ENCODE measurements around the gene SYT13.
A peak's percentile ranks its signal among the peaks of the same experiment; 100 is the strongest.

The SYT13 gene, protein sequence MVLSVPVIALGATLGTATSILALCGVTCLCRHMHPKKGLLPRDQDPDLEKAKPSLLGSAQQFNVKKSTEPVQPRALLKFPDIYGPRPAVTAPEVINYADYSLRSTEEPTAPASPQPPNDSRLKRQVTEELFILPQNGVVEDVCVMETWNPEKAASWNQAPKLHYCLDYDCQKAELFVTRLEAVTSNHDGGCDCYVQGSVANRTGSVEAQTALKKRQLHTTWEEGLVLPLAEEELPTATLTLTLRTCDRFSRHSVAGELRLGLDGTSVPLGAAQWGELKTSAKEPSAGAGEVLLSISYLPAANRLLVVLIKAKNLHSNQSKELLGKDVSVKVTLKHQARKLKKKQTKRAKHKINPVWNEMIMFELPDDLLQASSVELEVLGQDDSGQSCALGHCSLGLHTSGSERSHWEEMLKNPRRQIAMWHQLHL

DNA sequence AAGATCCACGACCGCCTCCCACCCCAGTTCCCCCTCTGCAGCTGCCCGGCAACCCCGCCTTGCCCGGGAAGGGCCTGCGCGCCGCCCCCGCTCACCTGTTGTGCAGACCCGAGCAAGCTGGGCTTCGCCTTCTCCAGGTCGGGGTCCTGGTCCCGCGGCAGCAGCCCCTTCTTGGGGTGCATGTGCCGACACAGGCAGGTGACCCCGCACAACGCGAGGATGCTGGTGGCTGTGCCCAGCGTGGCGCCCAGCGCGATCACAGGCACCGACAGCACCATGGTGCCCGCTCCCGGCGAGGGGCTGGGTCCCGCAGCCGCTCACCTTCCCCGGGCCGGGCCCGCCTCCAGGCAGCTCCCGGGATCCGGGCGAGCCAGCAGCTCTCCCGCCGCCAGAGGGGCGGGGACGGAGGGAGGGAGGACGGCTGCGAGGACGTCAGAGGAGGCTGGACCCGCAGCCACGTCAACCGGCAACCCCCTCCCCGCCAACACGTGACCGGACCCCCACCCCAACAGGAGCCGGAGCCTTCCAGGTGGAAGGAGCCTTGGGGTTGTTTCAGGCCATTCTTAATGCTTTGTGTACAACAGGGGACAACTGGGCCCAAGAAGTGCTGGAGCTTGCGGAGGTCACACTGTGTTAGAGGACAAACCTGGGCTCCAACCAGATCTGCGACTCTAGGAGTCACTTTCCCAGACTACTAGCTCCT lies at the start of gene SYT13:
Gene SYT13 (minus strand): TSS at position 412 of the 703 bp plus-strand sequence. CDS start 134 bp downstream, at position 278.
- no peak for DNase-seq

DNA sequence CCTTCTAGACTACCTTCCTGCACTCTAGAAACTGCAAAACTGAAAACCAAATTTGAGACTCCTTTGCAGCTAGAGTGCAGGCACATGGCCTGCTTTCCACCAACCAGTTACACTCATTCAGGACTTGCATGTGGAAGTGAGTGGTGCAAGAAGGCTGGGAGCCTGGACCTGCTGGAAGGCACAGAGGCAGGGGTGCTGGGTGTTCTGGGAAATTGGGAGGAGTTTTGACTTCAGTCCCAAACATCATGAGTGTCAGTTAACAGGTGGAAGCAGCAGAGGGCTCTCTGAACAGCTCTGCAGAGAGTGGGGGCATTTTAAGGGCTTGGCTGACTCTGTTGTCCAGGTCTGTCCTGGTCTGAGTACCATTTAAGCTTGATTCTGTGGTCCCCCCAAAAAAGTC lies 49.3 kb upstream of the SYT13 start:
- DNase-seq: no peak

DNA sequence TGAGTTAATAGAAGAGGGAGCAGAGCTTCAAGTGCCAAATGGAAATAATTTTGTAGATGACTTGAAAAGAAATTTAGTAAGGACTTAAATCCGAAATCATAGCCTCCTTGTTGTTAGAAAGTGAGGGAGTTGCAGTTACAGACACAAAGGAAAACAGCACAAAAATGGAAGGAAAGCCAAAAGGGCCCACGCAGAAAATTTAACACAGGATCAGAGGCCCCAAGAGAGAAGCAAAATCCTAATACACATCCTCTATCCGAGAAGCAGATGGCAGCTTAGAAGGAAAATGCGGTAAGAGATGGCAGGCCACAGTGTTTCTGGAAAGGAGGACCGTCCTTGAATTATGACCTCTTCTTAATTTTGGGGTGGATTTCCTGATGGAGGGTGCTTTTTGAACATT lies 48.7 kb upstream of the SYT13 start:
- DNase-seq: no peak

DNA sequence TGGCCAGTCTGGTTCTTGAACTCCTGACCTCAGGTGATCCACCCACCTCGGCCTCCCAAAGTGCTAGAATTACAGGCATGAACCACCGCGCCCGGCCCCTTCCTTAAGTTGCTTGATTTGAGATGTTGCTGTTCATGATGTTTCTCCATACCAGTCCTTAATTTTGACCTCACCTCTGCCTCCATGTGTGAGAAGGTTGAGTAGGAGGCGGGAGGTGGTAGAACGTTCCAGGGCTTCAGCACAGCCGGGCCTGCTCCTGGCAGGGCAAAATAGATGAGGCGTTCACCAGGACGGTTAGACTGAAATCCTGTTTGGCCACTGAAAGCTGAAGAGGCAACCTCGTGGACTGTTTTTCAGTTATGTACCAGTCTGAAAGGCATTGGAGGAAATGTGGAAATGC lies 48.3 kb upstream of the SYT13 start:
- no peak for DNase-seq

DNA sequence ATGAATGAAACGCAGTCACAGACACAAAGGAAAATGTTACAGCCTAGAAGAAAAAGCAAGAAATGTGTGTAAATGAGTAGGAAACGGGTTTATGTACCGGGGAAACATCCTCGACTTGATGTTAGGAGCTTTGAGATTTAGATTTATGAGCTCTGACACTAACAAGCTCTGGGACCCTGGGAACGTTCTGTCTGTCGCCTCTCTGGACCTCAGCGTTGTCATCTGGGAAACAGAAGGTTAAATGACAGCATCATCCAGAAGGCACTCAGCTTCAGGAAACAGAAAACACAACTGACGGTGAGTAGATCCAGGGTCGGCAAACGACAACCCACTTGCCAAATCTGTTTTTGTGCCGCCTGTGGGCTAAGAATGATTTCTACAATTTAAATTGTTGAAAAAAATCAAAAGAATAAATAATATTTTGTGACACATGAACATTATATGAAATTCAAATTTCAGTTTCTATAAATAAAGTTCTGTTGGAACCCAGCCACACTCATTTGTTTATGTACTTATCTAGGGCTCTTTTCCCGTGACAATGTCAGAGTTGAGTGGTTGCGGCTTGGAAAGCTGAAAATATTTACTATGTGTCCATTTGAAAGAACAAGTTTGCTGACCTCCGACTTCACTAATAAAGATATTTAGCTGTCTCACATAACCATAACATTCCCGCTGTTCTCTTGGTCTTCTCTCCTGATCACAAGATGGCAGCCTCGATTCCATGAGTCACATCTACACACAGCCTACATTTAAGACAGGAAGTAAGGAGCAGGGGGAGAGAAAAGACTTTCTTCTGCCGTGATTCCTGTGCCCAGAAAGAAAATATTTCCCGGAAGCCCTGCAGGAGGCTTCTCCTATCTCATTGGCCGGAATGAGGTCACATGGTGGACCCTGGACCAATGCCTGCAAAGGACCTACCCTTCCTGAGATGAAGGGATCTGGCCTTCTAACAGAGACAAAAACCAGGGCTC lies 47.1 kb upstream of the SYT13 start:
- peak; percentile 63 for DNase-seq

DNA sequence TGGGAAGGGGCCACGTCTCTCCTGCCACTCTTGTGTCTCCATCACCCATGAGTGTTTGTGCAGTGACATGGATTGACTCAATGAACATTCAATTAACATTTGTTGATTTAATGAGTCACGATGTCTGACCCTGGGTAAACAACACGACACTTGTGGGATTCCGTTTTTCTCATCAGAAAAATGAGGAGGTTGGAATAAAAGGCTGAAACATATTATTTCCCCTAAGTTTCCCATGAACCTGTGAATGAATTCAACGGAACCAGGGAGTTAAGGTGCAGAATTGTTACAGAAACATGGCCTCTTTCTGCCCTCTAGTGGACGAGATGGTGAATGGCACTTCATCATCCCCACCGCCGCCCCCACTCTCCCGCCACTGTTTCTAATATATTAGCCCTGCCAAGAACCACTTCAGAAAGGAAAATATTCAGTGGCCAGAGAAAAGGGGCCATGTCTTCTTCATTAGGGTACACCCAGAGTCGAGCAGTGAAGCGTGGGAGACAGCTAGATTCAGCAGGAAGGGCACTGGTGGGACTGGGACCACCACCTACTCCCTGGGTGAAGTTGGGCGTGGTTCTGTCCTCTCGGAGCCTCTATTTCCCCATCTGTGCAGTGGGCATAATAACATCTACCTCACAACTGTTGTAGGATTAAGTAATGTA lies 46.3 kb upstream of the SYT13 start:
- peak; percentile 27 for DNase-seq

DNA sequence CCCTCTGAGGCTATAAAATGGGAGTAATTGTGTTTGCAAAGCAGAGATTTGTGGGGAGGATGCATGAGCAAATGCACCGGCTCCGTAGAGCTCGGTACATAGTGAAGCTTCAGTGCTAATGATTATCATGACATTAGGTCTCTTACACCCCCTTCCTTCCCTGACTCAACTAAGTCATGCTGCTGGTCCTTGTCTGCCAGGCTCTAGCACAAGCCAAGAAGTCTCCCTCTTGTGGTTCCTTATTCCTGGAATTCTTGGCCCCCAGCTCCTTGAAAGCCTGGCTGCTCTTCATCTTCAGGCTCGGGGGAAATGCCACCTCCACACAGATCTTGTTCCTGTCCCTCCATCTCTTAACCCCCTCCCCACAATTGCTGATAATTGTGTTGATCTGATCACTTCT lies 45.7 kb upstream of the SYT13 start:
- no peak for DNase-seq

DNA sequence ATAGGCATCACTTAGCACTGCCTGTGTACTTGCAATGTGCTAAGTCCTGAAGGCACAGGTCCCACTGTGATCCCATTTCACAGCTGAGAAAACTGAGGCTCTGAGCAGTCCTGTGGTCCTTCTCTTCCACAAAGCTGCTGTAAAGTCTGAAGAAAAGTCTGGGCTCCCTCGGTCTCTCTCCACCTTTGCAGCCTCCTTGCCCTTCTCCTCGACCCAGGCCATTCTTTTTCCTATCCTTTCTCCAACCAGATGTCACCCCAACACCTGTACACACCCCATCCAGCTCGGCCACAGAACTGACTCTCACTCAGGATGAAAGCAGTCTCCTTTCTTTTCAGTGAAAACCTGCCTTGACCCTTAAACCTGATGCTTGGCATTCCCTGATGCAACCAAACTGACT lies 42.6 kb upstream of the SYT13 start:
- DNase-seq: no peak

DNA sequence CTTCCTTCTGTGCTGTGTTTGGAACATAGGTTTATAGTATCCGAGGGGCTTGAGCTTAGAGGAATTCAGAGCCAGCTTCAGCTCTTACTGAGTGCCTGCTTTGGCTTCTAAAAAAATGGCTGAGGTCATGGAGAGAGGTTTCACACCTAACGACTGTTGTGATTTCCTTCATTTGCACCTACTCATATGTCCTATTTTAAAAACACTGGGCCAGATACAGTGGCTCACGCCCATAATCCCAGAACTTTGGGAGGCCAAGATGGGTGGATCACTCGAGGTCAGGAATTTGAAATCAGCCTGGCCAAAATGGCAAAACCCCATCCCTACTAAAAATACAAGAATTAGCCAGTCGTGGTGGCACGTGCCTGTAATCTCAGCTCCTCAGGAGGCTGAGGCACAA lies 38.3 kb upstream of the SYT13 start:
- no peak for DNase-seq

DNA sequence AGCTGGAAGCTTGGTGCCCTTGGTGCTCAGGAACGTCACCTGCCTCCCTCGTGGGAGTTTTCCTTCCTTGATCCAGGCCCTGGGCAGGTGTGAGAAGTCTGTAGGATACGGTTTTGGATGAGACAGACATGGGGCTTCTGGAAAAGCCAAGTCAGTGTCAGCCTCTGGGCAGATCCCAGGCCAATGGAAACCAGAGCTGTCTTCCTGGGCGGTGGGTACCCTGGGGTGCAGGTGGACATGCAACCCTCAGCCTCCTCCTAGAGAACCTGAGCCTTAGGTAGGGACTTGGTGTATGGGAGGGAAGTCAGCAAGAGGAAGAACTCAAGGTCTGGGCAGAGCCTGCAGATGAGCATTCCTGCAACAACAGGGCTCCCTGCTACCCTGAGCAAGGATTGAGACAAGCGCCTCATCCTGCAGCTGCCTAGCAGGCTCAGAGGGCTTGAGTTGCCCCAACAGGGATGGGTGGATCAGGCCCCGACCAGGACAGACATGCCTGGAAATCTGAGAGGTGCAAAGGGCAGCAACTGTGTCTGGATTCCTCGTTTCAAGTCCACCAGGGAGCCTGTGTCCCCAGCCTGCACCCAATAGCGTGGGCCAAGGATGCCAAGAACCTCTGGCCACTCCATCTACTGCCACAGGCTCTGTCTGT lies 37.6 kb upstream of the SYT13 start:
- no peak for DNase-seq

DNA sequence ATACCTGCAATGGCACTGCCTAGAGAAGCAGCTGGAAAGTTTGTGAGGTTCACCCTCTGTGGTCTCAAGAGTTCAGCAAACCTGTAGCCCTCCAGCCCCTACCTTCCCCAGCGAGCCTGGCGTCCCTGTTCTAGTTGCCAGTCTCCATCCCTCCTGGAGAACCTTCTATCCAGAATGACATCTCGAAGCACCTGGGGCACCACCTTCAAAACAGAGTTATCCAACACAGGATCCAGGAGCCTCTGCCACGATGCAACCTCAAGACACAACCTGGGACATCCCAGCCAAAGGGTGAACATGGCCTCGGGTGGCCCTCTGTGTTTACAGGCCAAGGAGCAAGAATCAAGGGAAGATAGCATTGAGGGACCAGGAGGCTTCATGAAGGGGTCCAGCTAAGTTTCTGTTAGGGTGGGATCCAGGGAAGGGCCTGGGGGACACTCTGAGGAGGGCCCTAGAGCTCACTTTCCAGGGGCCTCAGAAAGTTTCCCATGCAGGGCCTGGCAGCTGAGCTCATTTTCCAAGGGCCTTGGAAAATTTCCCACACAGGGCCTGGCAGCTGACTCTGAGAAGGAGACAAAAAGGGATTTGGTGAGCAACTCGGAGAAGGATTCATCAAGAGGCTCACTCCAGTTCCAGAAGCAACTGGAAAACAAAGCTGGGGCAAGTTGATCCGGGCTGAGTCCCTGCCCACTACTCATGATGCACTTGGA lies 36.9 kb upstream of the SYT13 start:
- no peak for DNase-seq

DNA sequence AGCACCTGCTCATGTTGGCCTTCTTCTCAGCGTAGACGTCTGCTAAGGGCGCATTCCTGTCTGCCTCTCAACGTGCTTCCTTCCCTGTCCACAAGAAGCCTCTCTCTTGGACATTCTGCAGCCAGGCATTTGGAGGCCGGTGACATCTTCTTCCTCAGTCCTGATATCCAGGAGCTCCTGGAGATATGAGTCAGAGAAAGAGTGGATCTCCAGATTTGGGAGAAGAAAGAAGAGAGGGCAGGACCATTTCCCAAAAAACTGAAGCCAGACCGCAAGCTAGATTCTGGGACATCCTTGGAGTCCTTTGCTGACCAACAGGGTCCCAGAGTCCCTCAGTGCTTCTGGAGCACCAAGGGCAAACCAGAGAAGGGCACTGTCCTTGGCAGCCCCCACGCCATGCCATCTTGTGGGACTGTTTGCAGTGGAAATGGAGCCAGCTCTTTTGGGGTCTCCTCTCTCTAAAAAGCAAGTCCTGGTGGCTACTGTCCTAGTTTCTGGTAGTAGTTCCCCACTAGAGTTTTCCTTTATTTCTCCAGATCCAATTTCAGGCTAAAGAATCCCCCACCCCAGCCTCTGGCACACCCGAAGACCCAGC lies 36.1 kb upstream of the SYT13 start:
- DNase-seq: no peak

DNA sequence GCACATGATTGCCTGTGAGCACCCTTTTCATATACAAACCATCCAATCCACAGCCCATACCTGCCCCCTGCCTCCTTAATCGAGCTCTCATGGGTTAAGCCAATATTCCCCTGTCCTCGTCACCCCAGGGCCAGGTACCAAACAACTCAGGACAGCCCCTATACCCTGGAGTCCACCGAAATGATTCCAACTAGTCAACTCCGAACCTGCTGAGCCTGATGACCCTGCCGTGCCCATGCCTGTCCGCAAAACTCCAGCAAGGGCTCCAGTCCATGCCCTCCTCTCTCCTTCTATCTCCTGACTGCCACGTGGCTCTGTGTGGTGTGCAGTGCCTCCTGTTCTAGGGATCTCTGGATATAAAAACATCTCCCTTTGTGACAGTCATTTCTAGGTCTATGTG lies 35.5 kb upstream of the SYT13 start:
- DNase-seq: no peak

DNA sequence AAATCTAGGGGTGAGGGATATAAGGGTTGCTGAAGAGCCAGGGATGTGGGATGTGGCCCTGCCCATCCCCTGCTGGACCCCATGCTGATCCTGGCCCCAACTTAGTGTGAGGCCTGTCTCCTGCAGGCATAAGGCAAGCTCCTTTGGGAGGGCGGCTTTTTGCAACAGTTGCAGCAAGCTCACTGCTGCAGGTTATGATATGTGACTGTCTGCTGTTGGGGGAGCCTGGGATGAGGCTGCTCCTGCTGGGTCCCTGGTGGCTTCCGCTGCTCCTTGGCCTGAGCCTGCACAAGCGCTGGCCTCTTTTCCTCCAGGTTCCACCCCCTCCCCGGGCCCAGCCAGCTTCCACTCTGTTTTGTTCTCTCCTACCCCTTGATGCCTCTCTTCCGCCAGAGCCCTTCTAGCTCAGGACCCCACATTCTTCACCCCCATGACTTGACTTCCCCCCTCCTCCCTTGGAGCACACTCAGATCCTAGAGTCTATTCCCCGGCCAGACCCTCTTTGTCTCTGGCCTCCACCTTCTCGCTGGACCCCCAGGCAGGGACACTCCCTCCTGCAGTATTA lies 35.0 kb upstream of the SYT13 start:
- no peak for DNase-seq

DNA sequence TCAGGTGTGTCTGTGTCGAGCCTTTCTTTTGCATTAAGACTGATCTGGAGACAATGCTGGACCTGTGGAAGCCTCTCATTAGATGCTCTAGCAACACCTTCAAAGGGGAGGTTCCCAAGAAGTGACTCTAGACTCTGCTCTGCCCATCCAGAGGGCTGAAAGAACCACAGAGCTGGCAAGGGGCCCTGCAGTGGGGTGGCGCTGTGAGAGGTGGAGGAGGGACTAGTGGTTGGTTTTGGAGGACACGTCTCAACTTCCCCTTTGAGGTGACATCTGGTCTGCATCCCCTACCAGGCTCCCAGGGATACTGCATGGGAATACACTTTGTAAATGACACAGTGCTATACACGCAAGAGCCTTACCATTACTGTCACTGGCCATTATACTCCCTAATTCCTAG lies 34.2 kb upstream of the SYT13 start:
- DNase-seq: no peak

DNA sequence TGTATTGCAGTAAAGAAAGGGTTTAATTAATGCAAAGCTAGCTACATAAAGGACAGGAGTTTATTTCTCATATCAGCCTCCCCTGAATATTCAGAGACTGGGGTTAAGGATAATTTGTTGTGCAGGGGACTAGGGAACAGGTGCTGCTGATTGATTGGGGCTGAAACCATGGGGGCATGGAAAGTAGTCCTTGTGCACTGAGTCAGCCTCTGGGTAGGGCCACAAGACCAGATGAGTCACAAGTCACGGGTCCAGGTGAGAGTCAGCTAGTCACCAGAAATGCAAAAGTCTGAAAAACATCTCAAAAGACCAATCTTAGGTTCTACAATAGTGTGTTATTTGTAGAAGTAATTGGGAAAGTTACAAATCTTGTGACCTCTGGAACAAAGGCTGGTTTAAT lies 32.9 kb upstream of the SYT13 start:
- no peak for DNase-seq

DNA sequence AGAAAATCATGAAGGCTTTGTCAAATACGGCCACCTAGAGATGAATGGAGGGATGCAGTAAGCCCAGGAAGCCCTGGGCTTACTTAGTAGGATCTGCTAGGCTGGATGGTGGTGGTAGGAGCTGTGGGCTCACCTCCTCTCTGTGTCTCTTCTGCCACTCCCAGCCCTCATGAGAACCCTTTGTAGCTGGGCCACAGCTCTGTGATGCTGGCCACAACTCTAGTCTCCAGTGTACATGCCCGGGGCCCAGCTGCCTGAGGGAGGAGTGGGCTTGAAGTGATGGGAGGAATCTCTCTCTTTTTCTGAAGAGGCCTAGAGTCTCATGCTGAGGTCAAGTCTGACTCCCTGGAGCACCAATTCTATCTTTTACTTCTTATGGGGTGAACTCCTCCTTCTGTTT lies 32.4 kb upstream of the SYT13 start:
- DNase-seq: no peak

DNA sequence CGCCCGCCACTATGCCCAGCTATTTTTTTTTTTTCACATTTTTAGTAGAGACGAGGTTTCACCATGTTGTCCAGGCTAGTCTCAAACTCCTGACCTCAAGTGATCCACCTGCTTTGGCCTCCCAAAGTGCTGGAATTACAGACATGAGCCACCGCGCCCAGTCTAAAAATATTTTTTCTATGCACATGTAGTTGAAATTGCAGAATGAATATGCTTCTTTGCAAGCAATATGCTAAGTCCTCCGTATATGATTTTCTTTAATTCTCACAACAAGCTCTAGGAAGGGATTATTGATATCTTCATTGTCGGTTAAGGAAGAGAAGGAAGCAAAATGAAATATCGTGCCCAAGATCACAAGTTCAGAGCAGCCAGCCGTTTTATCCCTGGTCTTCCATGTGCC lies 30.1 kb upstream of the SYT13 start:
- no peak for DNase-seq

DNA sequence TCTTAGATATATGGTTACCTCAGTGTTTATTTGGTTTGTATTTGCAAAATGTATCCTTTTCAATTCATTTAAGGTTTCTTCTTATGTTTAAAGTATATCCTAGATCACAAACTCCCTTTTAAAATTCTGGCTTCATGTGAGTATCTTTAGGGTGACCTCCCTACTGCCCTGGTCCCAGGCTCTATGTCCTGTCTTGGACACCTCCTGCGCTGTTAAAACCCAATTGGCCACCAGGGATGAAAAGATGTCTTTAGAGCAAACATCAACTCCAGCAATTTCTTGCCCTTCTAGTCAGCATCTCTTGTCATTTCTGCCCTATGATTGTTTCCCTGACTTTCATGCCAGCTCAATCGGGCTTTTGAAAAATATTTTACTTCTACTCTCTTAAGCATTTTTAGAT lies 28.8 kb upstream of the SYT13 start:
- DNase-seq: no peak

DNA sequence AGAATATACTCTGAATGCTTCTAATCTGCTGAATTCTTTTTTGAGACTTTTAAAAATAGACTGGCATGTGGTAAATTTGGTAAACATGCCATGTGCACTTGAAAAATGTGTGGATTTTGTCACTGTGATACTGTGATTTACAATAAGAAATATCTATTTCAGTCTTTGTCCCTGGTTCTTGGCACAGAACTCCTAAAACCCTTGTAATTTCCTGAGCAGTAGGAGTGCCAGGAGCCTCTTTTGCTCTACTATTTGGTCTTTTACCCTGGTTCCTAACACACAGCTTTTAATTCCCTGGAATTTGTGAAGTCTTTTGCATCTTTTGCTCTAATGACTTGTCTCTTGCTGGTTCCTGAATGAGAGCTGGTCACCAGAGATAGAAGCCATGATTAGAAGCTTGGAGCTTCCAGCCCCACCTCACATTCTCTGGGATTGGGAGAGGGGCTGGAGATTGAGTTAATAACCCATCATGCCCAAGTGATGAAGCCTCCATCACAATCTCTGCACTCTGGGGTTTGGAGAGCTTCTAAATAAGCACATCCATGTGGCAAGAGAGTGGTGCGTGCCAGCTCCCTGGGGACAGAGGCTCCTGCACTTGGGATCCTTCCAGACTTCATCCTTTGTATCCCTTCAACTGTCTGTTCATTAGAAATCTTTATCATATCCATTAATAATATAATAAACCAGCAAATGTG lies 27.2 kb upstream of the SYT13 start:
- DNase-seq: no peak

Measured in NCI-H1048 (cell line).